MCF 10A (cell line): Measurements from ENCODE around the gene ZSCAN5A. TPM values are rescaled to one million over a fixed set of nuclear protein-coding genes. Genes with fewer than 3 reads are reported as not detected.
A peak's percentile ranks its signal among the peaks of the same experiment; 100 is the strongest.

Experiments used
- Bru-seq: library from RNA; stranded (reverse); fragments of 400-500 nt; gene quantifications from one replicate; lab custom pipeline; 2021; lab: Mats Ljungman, UMichigan
- BruChase-seq, 2 experiments: library from RNA; stranded (reverse); fragments of 400-500 nt; gene quantifications; one replicate each; lab custom pipeline; 2021; lab: Mats Ljungman, UMichigan
- BruUV-seq: library from RNA; stranded (reverse); fragments of 400-500 nt; replicated peaks from 2 replicates; lab custom pipeline; 2021; lab: Mats Ljungman, UMichigan
- CTCF ChIA-PET: fragments of 300-600 bp; sonication (Branson Sonifier 250); formaldehyde crosslinking; extraction: SDS; loops from one replicate; lab custom pipeline; 2021; ENCODE audit warnings: antibody characterized with exemption, inconsistent platforms; lab: Yijun Ruan, JAX
- POLR2A ChIA-PET: fragments of 300-600, 350-650 bp; sonication (Branson Sonifier 250); formaldehyde crosslinking; extraction: SDS; loops from one replicate; lab custom pipeline; 2020; ENCODE audit warnings: antibody characterized with exemption, inconsistent platforms; lab: Yijun Ruan, JAX
- DNase-seq: peaks from one replicate; pipeline ENCODE4 v3.0.0-alpha.2; 2018; ENCODE audit not compliant: unreplicated experiment
- H3K27ac Mint-ChIP-seq: one replicate; pipeline ENCODE4 v1.8.0; 2022; ENCODE audit warnings: mild to moderate bottlenecking, low read depth, mixed read lengths; ENCODE audit not compliant: unreplicated experiment
- H3K27me3 Mint-ChIP-seq: one replicate; pipeline ENCODE4 v1.8.0; 2022; ENCODE audit warnings: mixed read lengths; ENCODE audit not compliant: insufficient read depth, unreplicated experiment
- H3K36me3 Mint-ChIP-seq: one replicate; pipeline ENCODE4 v1.8.0; 2022; ENCODE audit warnings: mild to moderate bottlenecking, moderate library complexity, mixed read lengths; ENCODE audit not compliant: insufficient read depth, unreplicated experiment
- H3K4me1 Mint-ChIP-seq: one replicate; pipeline ENCODE4 v1.8.0; 2022; ENCODE audit warnings: mixed read lengths; ENCODE audit not compliant: insufficient read depth, unreplicated experiment
- H3K4me3 Mint-ChIP-seq: one replicate; pipeline ENCODE4 v1.8.0; 2022; ENCODE audit warnings: mild to moderate bottlenecking, moderate library complexity, mixed read lengths; ENCODE audit not compliant: unreplicated experiment
- H3K9me3 Mint-ChIP-seq: one replicate; pipeline ENCODE4 v1.8.0; 2022; ENCODE audit warnings: mixed read lengths; ENCODE audit not compliant: unreplicated experiment
- intact Hi-C: fragments of 100-400 bp; cut with micrococcal nuclease; formaldehyde crosslinking; loops from 2 replicates; pipeline ENCODE4 v1.14.1; 2022
- long read RNA-seq: library from polyadenylated mRNA; stranded (forward); transcript quantifications from one replicate; pipeline ENCODE4 v2.0.0, GENCODE V29; 2022
- total RNA-seq: library from RNA; stranded (reverse); gene quantifications from 2 replicates; pipeline ENCODE4 v1.2.3, GENCODE V29; 2022
- TF ChIP-seq, protein P1 (sequence below): fragments of 200-600 bp; IDR thresholded peaks from one replicate; pipeline ENCODE4 v1.8.0; 2022; ENCODE audit warnings: antibody characterized with exemption, mild to moderate bottlenecking; ENCODE audit not compliant: unreplicated experiment

The ZSCAN5A gene
- 6.2 and 8.1 TPM in 2 replicates for total RNA-seq
- Bru-seq, nascent RNA, result percentile 55 among the genes with signal in this experiment
- BruChase-seq, experiment 1, labeled RNA remaining after a 6-hour chase, result percentile 51 among the genes with signal in this experiment
- BruChase-seq, experiment 2, labeled RNA remaining after a 2-hour chase, result percentile 56 among the genes with signal in this experiment
- long read RNA-seq, partial matches to known transcripts, result 0 of 14 reads
- long read RNA-seq, other reads (novel, unspliced or antisense), result 13 of 14 reads

DNA sequence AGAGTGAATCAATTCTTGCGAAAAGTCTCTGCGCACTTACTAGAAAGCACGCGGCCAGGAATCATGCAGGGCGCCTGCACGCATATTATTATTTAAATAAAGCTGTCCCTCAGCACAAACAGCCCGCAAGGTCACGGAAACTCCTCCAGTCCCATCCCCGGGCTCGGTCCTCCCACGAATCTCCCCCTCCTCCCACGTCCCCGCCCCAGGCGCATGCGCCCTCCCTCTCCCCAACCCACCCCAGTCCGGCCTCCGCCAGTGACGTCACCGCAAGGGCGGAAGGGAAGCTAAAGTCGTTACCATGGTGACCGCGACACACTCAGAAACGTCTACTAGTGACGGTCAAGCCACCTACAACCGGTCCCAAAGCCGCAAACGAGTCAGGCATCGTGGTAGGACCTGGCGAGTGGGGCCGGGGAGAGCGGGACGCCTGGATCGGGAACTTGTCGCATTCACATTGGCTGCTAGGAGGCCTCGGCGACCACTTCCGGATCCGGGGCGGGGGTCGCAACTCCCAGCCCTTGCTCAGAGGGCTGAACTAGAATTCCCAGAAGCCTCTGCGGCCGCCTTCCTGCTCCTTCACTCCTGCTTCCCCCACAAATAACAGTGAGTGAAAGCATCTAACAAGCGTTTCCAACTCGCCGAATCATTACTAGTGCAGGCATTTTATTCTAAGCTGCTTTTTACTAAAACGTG, at the start of gene ZSCAN5A:
Gene ZSCAN5A, minus strand, starts transcription at position 459 of the 696 bp plus-strand sequence. CDS start 89,793 bp downstream, outside the sequence.
- Mint-ChIP-seq H3K36me3 (peaks cover 32% of the 10 kb centered on the region), H3K4me1 (peaks cover 18% of the 10 kb centered on the region), H3K27me3 (no peaks in the 10 kb centered on the region), H3K4me3 (peak within 1 kb of the TSS; percentile 81), H3K27ac (peak within 1 kb of the TSS; percentile 100), H3K9me3 (no peaks in the 10 kb centered on the region)
- ChIA-PET CTCF (interaction anchor here (0.6 to 3.8 kb wide), 8 partner anchors 13 to 682 kb away, joined by 3 to 25 read pairs (median 4); no protein-coding TSS in a partner anchor), POLR2A (interaction anchor here (0.9 to 2.8 kb wide), 14 partner anchors 15 to 1122 kb away, joined by 3 to 20 read pairs (median 4); partner anchors contain the start of genes ZNF444, ZNF583 and ZNF787)
- TF ChIP-seq, protein P1, sequence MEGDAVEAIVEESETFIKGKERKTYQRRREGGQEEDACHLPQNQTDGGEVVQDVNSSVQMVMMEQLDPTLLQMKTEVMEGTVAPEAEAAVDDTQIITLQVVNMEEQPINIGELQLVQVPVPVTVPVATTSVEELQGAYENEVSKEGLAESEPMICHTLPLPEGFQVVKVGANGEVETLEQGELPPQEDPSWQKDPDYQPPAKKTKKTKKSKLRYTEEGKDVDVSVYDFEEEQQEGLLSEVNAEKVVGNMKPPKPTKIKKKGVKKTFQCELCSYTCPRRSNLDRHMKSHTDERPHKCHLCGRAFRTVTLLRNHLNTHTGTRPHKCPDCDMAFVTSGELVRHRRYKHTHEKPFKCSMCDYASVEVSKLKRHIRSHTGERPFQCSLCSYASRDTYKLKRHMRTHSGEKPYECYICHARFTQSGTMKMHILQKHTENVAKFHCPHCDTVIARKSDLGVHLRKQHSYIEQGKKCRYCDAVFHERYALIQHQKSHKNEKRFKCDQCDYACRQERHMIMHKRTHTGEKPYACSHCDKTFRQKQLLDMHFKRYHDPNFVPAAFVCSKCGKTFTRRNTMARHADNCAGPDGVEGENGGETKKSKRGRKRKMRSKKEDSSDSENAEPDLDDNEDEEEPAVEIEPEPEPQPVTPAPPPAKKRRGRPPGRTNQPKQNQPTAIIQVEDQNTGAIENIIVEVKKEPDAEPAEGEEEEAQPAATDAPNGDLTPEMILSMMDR, result no peak
- intact Hi-C loops, result loop anchor here (1.0 to 10.0 kb wide), 2 partner anchors 174 to 220 kb away; no protein-coding TSS in a partner anchor
- no TSS peak for BruUV-seq
- DNase-seq, result peak; percentile 97

- intact Hi-C loops, result no loop called here
- no peak overlapping the region for H3K27ac Mint-ChIP-seq
- H3K27me3 Mint-ChIP-seq, result no peaks in the 10 kb centered on the region
- CTCF ChIA-PET, result interaction anchor here (2.2 kb wide), 1 partner anchor 12 kb away, joined by 8 read pairs; no protein-coding TSS in a partner anchor
- POLR2A ChIA-PET, result no interaction called here
- TF ChIP-seq, protein P1, result no peak
- no TSS peak for BruUV-seq
- no peaks in the 10 kb centered on the region for H3K36me3 Mint-ChIP-seq
- H3K4me1 Mint-ChIP-seq, result no peaks in the 10 kb centered on the region
- H3K4me3 Mint-ChIP-seq, result no peak overlapping the region
- DNase-seq, result no peak
- H3K9me3 Mint-ChIP-seq, result peaks cover 48% of the 10 kb centered on the region
Observed at GRCh38 chr19:56360841-56361240, 46.2 kb upstream of the ZSCAN5A start.

GRCh38 chr19:56356944-56357343, 42.3 kb upstream of the ZSCAN5A start:
- intact Hi-C loops, result no loop called here
- Mint-ChIP-seq H3K27ac (no peak overlapping the region), H3K9me3 (peaks cover 46% of the 10 kb centered on the region), H3K4me3 (no peak overlapping the region), H3K4me1 (no peaks in the 10 kb centered on the region), H3K27me3 (no peaks in the 10 kb centered on the region), H3K36me3 (no peaks in the 10 kb centered on the region)
- no TSS peak for BruUV-seq
- no peak for DNase-seq
- POLR2A ChIA-PET, result no interaction called here
- CTCF ChIA-PET, result interaction anchor here (1.0 kb wide), 1 partner anchor 24 kb away, joined by 3 read pairs; no protein-coding TSS in a partner anchor
- TF ChIP-seq, protein P1, result no peak

DNA sequence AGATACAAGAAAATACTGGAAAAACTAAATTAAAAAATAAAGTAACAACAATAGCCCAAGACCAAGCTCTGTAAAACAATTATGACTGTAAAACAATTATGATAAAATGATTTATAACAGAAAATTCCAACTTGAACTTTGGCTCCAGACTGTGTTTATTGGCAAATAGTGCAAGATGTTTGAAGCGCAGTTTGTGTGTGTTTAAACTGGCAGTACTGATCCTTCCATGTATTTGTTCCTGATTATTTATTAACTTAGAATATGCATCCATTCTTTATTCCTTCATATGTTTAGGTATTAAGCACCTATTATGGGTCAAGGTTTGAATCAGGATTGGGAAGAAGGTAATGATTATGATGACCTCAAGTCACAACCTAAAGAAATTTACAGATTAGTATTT, 40.9 kb upstream of the ZSCAN5A start:
- no peaks in the 10 kb centered on the region for H3K4me1 Mint-ChIP-seq
- H3K27ac Mint-ChIP-seq, result no peak overlapping the region
- H3K27me3 Mint-ChIP-seq, result no peaks in the 10 kb centered on the region
- CTCF ChIA-PET, result interaction anchor here (0.7 to 1.0 kb wide), 3 partner anchors 43 to 279 kb away, joined by 3 read pairs; no protein-coding TSS in a partner anchor
- peaks cover 39% of the 10 kb centered on the region for H3K9me3 Mint-ChIP-seq
- H3K36me3 Mint-ChIP-seq, result no peaks in the 10 kb centered on the region
- intact Hi-C loops, result no loop called here
- no peak for DNase-seq
- TF ChIP-seq, protein P1, result no peak
- POLR2A ChIA-PET, result no interaction called here
- H3K4me3 Mint-ChIP-seq, result no peak overlapping the region
- BruUV-seq, result no TSS peak
